ENCODE data around the gene CDC14A. TPM values are rescaled to one million over a fixed set of nuclear protein-coding genes. Genes with fewer than 3 reads are reported as not detected.

The CDC14A gene
- total RNA-seq, 1 donor from 2014 or later: 6.3 TPM

DNA sequence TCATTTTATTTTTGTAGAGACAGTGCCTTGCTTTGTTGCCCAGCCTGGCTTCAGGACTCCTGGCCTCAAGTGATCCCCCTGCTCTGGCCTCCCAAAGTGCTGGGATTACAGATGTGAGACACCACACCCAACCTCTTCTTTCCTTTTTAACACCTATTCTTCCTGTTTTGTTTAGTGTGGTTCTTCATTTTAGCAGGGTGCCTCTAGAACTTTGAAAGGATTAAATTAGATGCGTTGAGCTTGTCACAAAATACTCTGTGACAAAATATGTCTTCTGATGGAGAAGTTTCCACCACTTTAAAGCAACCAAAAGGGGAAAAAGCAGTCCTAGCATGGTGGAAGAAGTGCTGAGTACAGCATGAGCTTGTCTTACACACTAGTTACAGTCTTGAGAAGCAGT, 42.0 kb downstream of the CDC14A start:
- FAIRE-seq: no peak
- Mint-ChIP-seq H3K9me3 (ENCODE audit: unreplicated experiment) (peaks cover 2% of the 10 kb centered on the region), H3K27ac (ENCODE audit: unreplicated experiment) (no peak overlapping the region), H3K4me3 (ENCODE audit: unreplicated experiment) (no peak overlapping the region), H3K27me3 (ENCODE audit: low read depth, unreplicated experiment) (no peaks in the 10 kb centered on the region), H3K36me3 (ENCODE audit: low read depth, unreplicated experiment) (peaks cover 11% of the 10 kb centered on the region), H3K4me1 (ENCODE audit: low read depth, unreplicated experiment) (peaks cover 6% of the 10 kb centered on the region)
- no peak for DNase-seq (ENCODE audit: low read depth)
- no peak overlapping the region for H3K4me2 ChIP-seq (ENCODE audit: low read length)
- H3K27ac ChIP-seq (ENCODE audit: low read depth, low read length): no peak overlapping the region
- no peaks in the 10 kb centered on the region for H3K9me3 ChIP-seq (ENCODE audit: insufficient read depth, low read depth, low read length)
- TF ChIP-seq, protein P1, sequence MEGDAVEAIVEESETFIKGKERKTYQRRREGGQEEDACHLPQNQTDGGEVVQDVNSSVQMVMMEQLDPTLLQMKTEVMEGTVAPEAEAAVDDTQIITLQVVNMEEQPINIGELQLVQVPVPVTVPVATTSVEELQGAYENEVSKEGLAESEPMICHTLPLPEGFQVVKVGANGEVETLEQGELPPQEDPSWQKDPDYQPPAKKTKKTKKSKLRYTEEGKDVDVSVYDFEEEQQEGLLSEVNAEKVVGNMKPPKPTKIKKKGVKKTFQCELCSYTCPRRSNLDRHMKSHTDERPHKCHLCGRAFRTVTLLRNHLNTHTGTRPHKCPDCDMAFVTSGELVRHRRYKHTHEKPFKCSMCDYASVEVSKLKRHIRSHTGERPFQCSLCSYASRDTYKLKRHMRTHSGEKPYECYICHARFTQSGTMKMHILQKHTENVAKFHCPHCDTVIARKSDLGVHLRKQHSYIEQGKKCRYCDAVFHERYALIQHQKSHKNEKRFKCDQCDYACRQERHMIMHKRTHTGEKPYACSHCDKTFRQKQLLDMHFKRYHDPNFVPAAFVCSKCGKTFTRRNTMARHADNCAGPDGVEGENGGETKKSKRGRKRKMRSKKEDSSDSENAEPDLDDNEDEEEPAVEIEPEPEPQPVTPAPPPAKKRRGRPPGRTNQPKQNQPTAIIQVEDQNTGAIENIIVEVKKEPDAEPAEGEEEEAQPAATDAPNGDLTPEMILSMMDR (IDR thresholded peaks at IDR 0.05; ENCODE audit: insufficient read depth, low read depth, low read length): no peak
- TF ChIP-seq EZH2 (IDR thresholded peaks at IDR 0.05; ENCODE audit: insufficient read depth, low read length): no peak
- H3K79me2 ChIP-seq (ENCODE audit: insufficient read depth, low read length): no peaks in the 10 kb centered on the region
- H3K4me3 ChIP-seq (ENCODE audit: insufficient read depth, low read depth, low read length): no peak overlapping the region
- no peak overlapping the region for H3K9ac ChIP-seq (ENCODE audit: low read length)
- no peaks in the 10 kb centered on the region for H3K36me3 ChIP-seq (ENCODE audit: insufficient read depth, low read length)
- H3K4me1 ChIP-seq (ENCODE audit: insufficient read depth, low read length): no peaks in the 10 kb centered on the region
- H2AFZ ChIP-seq (ENCODE audit: low read depth, low read length): no peak overlapping the region
- H3K27me3 ChIP-seq (ENCODE audit: insufficient read depth, low read length): no peaks in the 10 kb centered on the region
- H4K20me1 ChIP-seq (ENCODE audit: insufficient read depth, low read length): no peaks in the 10 kb centered on the region

DNA sequence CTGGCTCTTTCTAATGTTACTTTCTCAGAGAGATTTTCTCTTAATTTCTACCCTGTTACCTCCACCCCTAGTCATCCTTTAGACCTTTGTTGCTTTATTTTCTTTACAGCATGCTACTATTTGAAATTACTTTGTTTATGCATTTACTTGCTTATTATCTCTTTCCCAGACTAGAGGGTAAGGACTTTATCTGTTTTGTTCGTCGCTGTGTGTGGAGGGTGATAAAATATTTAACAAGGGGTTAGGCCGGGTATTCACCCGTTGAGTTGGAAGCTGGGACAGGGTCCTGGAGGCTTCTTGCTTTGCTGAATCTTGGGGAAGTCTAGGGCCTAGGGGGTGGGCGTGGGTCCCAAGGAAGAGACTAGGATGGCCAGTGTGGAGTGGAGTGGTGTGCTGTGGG, 43.6 kb downstream of the CDC14A start:
- Mint-ChIP-seq H3K4me3 (ENCODE audit: unreplicated experiment) (no peak overlapping the region), H3K9me3 (ENCODE audit: unreplicated experiment) (peaks cover 2% of the 10 kb centered on the region), H3K36me3 (ENCODE audit: low read depth, unreplicated experiment) (peaks cover 11% of the 10 kb centered on the region), H3K27me3 (ENCODE audit: low read depth, unreplicated experiment) (no peaks in the 10 kb centered on the region), H3K4me1 (ENCODE audit: low read depth, unreplicated experiment) (peaks cover 11% of the 10 kb centered on the region), H3K27ac (ENCODE audit: unreplicated experiment) (no peak overlapping the region)
- H2AFZ ChIP-seq (ENCODE audit: low read depth, low read length): no peak overlapping the region
- H3K4me2 ChIP-seq (ENCODE audit: low read length): no peak overlapping the region
- FAIRE-seq: no peak
- H3K9me3 ChIP-seq (ENCODE audit: insufficient read depth, low read depth, low read length): no peaks in the 10 kb centered on the region
- no peaks in the 10 kb centered on the region for H3K27me3 ChIP-seq (ENCODE audit: insufficient read depth, low read length)
- no peaks in the 10 kb centered on the region for H3K36me3 ChIP-seq (ENCODE audit: insufficient read depth, low read length)
- no peaks in the 10 kb centered on the region for H3K79me2 ChIP-seq (ENCODE audit: insufficient read depth, low read length)
- no peak overlapping the region for H3K27ac ChIP-seq (ENCODE audit: low read depth, low read length)
- no peaks in the 10 kb centered on the region for H4K20me1 ChIP-seq (ENCODE audit: insufficient read depth, low read length)
- H3K9ac ChIP-seq (ENCODE audit: low read length): no peak overlapping the region
- H3K4me1 ChIP-seq (ENCODE audit: insufficient read depth, low read length): no peaks in the 10 kb centered on the region
- H3K4me3 ChIP-seq (ENCODE audit: insufficient read depth, low read depth, low read length): no peak overlapping the region
- TF ChIP-seq, protein P1 (IDR thresholded peaks at IDR 0.05; ENCODE audit: insufficient read depth, low read depth, low read length): no peak
- no peak for TF ChIP-seq EZH2 (IDR thresholded peaks at IDR 0.05; ENCODE audit: insufficient read depth, low read length)
- no peak for DNase-seq (ENCODE audit: low read depth)

DNA sequence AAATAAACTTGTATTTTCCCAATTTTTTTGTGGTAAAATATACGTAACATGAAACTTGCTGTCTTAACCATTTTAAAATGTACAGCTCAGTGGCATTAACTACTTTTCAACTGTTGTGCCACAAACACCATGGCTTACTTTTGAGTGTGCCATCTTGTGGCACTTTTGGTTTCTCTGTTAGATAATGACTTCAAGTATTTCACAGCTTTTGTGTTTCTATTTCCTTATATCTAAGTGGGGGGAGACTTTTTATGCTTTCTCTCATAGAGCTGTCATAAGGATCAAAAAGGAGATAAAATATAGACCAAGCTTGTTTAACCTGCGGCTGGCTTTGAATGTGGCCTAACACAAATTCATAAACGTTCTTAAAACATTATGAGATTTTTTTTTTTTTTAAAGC, 44.3 kb downstream of the CDC14A start:
- Histone ChIP-seq H3K4me2 (ENCODE audit: low read length) (no peak overlapping the region), H4K20me1 (ENCODE audit: insufficient read depth, low read length) (no peaks in the 10 kb centered on the region), H3K4me3 (ENCODE audit: insufficient read depth, low read depth, low read length) (no peak overlapping the region), H3K36me3 (ENCODE audit: insufficient read depth, low read length) (no peaks in the 10 kb centered on the region), H2AFZ (ENCODE audit: low read depth, low read length) (no peak overlapping the region), H3K27me3 (ENCODE audit: insufficient read depth, low read length) (no peaks in the 10 kb centered on the region), H3K9ac (ENCODE audit: low read length) (no peak overlapping the region), H3K27ac (ENCODE audit: low read depth, low read length) (no peak overlapping the region), H3K9me3 (ENCODE audit: insufficient read depth, low read depth, low read length) (no peaks in the 10 kb centered on the region), H3K4me1 (ENCODE audit: insufficient read depth, low read length) (no peaks in the 10 kb centered on the region), H3K79me2 (ENCODE audit: insufficient read depth, low read length) (no peaks in the 10 kb centered on the region)
- H3K27me3 Mint-ChIP-seq (ENCODE audit: low read depth, unreplicated experiment): no peaks in the 10 kb centered on the region
- peaks cover 11% of the 10 kb centered on the region for H3K4me1 Mint-ChIP-seq (ENCODE audit: low read depth, unreplicated experiment)
- H3K9me3 Mint-ChIP-seq (ENCODE audit: unreplicated experiment): peaks cover 2% of the 10 kb centered on the region
- DNase-seq (ENCODE audit: low read depth) (no peak), FAIRE-seq (no peak)
- peaks cover 11% of the 10 kb centered on the region for H3K36me3 Mint-ChIP-seq (ENCODE audit: low read depth, unreplicated experiment)
- H3K4me3 Mint-ChIP-seq (ENCODE audit: unreplicated experiment): no peak overlapping the region
- H3K27ac Mint-ChIP-seq (ENCODE audit: unreplicated experiment): no peak overlapping the region
- no peak for TF ChIP-seq EZH2 (IDR thresholded peaks at IDR 0.05; ENCODE audit: insufficient read depth, low read length)
- TF ChIP-seq, protein P1 (IDR thresholded peaks at IDR 0.05; ENCODE audit: insufficient read depth, low read depth, low read length): no peak

Measured in astrocyte (in vitro differentiated cells and primary cell).